ENCODE measurements around the gene ARL15. TPM values are rescaled to one million over a fixed set of nuclear protein-coding genes. Genes with fewer than 3 reads are reported as not detected.

ARL15 gene
- polyA plus RNA-seq, 6 donors from 2014 or later = 16.1 to 27.1 (median 21.2) TPM

DNA sequence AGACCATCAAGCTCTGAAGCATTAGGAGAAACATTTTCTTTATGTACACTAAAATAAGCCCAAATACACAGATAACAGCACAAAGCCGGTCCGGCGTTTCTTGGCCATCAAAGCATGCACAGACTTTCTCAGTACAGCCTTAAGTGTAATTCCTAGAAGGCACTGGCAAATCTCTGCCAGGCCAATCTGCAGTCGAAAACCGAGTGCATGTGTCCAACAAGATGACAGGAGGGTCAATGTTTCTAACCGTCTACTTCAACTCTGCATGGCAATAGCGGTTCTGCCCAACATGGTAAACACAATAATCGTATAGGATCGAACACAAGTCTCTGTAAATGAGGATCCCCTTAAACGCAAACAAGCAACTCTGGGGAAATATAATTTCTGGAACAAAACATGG is 1.1 kb downstream of the ARL15 start:
- H3K27ac Mint-ChIP-seq = peak overlapping the region in 5 of 6 donors; percentile 74 to 94 (median 90)
- H3K4me3 Mint-ChIP-seq = peak overlapping the region; percentile 91 to 99 (median 96)
- peaks cover 21 to 27% (median 22%) of the 10 kb centered on the region in 3 donors for H3K4me1 Mint-ChIP-seq
- no peaks in the 10 kb centered on the region for H3K36me3 Mint-ChIP-seq
- ATAC-seq (ENCODE audit: low read depth in 2 of 2) (no peak), DNase-seq (no peak)
- H3K9me3 Mint-ChIP-seq = peaks cover 0 to 1% (median 0%) of the 10 kb centered on the region in 7 donors
- H3K27me3 Mint-ChIP-seq = peaks cover under 1 to 7% (median 7%) of the 10 kb centered on the region in 3 donors

DNA sequence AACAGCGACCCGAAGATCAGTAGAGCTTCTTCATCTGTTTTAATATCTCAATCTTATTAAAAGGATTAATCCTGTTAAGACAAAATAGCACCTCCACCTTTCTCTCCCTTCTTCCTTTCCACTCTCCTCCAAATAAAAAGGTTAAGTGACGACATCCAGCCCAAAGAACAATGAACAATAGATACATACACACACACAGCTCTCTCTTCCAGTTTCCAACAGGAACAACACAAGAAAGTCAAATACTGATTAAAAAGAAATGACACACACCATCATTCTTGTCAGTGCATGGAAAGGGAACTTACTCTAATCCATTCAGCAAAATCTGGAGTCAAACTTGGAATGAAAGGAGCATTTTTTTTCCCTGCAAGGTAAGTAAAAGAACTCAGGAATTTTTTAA is 2.8 kb downstream of the ARL15 start:
- H3K27me3 Mint-ChIP-seq = no peaks in the 10 kb centered on the region
- no peaks in the 10 kb centered on the region for H3K36me3 Mint-ChIP-seq
- H3K4me1 Mint-ChIP-seq = peaks cover 21 to 40% (median 30%) of the 10 kb centered on the region in 3 donors
- peak overlapping the region in 3 of 6 donors; percentile 46 to 69 (median 49) for H3K27ac Mint-ChIP-seq
- peak overlapping the region in 1 of 8 donors; percentile 1 for H3K4me3 Mint-ChIP-seq
- no peaks in the 10 kb centered on the region for H3K9me3 Mint-ChIP-seq
- DNase-seq (no peak), ATAC-seq (ENCODE audit: low read depth in 2 of 2) (no peak)

DNA sequence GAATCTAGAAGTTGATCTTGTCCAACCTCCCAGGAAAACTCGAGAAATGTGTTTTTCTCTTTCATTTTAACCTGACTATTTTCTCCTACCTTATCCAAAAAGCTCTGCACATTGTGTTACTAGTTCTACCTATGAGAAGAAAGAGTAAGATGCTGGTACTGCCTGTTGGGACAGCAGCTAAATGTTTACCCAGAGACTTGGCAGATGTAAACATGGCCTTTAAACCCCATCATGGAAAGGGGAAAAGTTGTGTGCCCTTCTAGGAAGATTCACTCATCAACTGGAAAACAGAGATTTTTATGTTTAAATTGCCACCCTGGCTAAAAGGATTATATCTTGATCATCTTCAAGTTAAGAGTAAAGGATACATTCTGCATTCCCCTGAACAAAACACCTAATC is 3.5 kb downstream of the ARL15 start:
- peak overlapping the region in 1 of 6 donors; percentile 11 for H3K27ac Mint-ChIP-seq
- no peak for ATAC-seq (ENCODE audit: low read depth in 2 of 2)
- H3K4me3 Mint-ChIP-seq = peak overlapping the region in 1 of 8 donors; percentile 1
- H3K9me3 Mint-ChIP-seq = no peaks in the 10 kb centered on the region
- H3K36me3 Mint-ChIP-seq = no peaks in the 10 kb centered on the region
- DNase-seq = no peak
- H3K27me3 Mint-ChIP-seq = no peaks in the 10 kb centered on the region
- peaks cover 25 to 39% (median 33%) of the 10 kb centered on the region in 3 donors for H3K4me1 Mint-ChIP-seq

DNA sequence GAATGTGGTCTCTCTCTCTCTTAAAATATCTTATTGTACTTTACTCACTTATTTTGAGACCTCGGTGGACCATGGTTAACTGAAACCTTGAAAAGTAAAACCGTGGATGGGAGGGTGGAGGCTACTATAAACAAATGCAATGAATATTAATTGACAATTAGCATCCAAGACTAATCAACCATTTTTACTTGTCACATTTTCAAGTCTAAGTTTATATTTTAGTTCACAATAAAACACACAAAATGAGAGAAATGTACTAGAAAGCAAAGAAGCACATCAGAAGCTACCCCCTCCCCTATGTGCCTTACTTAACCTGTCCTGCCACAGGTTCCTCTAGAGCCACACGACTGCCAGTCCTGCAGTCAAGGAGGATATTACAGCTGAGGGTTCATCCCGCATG is 4.6 kb downstream of the ARL15 start:
- H3K4me1 Mint-ChIP-seq = peaks cover 30 to 41% (median 37%) of the 10 kb centered on the region in 3 donors

DNA sequence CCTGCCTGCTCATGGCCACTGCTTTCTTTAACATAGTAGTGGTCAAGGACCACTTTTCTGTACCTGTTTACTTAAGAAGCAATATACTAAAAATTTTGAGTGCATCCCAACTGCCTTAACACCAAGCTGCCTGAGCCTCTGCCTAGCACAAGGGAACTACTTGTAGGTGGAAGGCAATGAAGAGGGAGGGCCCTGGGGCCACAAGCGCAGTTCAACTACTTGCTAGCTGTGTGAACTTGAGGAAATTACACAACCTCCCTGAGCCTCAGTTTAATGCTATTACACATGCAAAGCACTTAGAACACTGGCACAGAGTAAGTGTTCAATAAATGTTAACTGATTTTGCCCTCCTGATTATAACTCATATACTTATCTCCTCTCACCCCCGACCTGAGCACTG is 6.3 kb downstream of the ARL15 start:
- no peak for DNase-seq
- no peaks in the 10 kb centered on the region for H3K9me3 Mint-ChIP-seq
- H3K27me3 Mint-ChIP-seq = no peaks in the 10 kb centered on the region
- H3K36me3 Mint-ChIP-seq = no peaks in the 10 kb centered on the region
- H3K27ac Mint-ChIP-seq = no peak overlapping the region
- no peak overlapping the region for H3K4me3 Mint-ChIP-seq
- ATAC-seq (ENCODE audit: low read depth in 2 of 2) = no peak
- peaks cover 27 to 38% (median 31%) of the 10 kb centered on the region in 3 donors for H3K4me1 Mint-ChIP-seq

More for the DNA sequence above, 4.6 kb downstream of the ARL15 start:
- ATAC-seq (ENCODE audit: low read depth in 2 of 2) (no peak), DNase-seq (no peak)
- Mint-ChIP-seq H3K27ac (no peak overlapping the region), H3K36me3 (no peaks in the 10 kb centered on the region), H3K9me3 (no peaks in the 10 kb centered on the region), H3K4me3 (no peak overlapping the region), H3K27me3 (no peaks in the 10 kb centered on the region)

DNA sequence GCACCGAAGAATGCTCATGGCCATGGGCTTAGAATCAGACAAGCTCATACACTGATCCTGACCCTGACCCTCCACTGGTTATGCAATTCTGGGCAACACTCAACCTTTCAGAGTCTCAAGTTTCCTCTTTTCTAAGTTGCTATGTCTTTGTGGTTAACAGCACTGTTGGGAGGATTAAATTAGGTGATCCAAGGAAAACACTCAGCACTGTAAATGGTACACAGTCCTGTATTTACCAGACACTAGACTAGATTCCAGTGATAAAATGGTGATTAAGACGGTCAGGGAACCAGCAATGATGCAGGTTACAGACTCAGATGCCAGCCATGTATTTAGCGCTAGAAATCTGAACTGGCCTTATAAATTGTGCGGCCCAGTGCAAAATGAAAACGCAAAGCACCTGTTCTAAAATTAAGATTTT is 8.1 kb downstream of the ARL15 start:
- Mint-ChIP-seq H3K36me3 (no peaks in the 10 kb centered on the region), H3K4me3 (no peak overlapping the region), H3K27ac (peak overlapping the region in 2 of 6 donors; percentile 49 to 70), H3K9me3 (no peaks in the 10 kb centered on the region), H3K4me1 (peaks cover 33 to 50% (median 41%) of the 10 kb centered on the region in 3 donors), H3K27me3 (no peaks in the 10 kb centered on the region)
- DNase-seq (no peak), ATAC-seq (ENCODE audit: low read depth in 2 of 2) (no peak)

DNA sequence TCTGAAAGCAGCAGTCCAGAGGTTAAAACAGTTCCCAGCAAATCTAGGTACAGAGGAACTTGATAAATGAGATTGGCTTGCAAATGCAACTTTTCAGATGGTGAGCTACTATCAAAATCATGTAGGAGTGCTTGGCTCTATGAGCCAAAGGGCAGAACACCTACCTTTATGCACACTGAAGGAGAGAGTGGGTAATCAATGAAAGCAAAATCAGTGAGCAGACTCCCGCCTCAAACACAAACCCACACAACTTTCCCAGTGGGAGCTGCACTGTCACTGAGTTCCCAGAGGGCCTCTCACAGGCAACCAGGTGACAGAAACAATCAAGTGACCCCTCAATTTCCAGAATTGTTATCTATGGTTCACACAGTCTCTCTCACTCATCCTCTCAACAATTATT is 8.5 kb downstream of the ARL15 start:
- Mint-ChIP-seq H3K36me3 (no peaks in the 10 kb centered on the region), H3K27me3 (no peaks in the 10 kb centered on the region), H3K9me3 (no peaks in the 10 kb centered on the region), H3K4me3 (no peak overlapping the region), H3K27ac (peak overlapping the region in 2 of 6 donors; percentile 49 to 70), H3K4me1 (peaks cover 37 to 53% (median 44%) of the 10 kb centered on the region in 3 donors)
- no peak for DNase-seq
- no peak for ATAC-seq (ENCODE audit: low read depth in 2 of 2)

DNA sequence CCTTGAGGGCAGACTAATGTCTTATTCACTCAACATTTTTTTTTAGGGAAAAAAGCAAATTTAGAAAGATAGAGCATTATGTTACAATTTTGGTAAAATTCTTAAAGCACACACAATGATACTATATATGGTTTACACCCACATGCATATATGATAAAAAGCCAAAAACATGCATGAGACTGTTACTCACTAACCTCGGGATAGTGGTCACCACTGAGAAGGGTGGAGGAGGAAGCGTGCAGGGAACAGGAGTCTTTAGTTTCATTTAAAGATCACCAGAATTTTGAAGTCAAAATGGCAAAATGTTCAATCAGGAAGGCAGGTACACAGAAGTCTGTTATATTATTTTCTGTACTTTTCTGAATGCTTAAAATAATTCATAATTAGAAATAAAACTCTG is 9.2 kb downstream of the ARL15 start:
- no peak for ATAC-seq (ENCODE audit: low read depth in 2 of 2)
- H3K4me3 Mint-ChIP-seq = no peak overlapping the region
- peak overlapping the region in 1 of 6 donors; percentile 73 for H3K27ac Mint-ChIP-seq
- H3K27me3 Mint-ChIP-seq = no peaks in the 10 kb centered on the region
- H3K9me3 Mint-ChIP-seq = no peaks in the 10 kb centered on the region
- H3K4me1 Mint-ChIP-seq = peaks cover 43 to 54% (median 49%) of the 10 kb centered on the region in 3 donors
- no peak for DNase-seq
- no peaks in the 10 kb centered on the region for H3K36me3 Mint-ChIP-seq

DNA sequence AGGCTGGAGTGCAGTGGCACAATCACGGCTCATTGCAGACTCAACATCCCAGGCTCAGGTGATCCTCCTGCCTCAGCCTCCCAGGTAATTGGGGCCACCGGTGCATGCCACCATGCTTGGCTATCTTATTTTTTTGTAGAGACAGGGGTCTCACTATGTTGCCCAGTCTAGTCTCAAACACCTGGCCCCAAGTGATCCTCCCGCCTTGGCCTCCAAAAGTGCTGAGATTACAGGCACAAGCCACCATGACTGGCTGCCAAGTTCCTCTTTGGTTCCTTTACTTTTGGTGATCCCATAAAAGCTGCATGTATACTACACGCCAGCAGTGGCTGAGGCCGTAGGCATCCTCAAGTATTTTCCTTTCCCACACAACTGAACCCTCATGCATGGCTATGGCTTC is 11.4 kb downstream of the ARL15 start:
- H3K4me3 Mint-ChIP-seq = peak overlapping the region in 1 of 8 donors; percentile 47
- no peaks in the 10 kb centered on the region for H3K27me3 Mint-ChIP-seq
- no peak for ATAC-seq (ENCODE audit: low read depth in 2 of 2)
- no peak for DNase-seq
- H3K9me3 Mint-ChIP-seq = no peaks in the 10 kb centered on the region
- H3K4me1 Mint-ChIP-seq = peaks cover 59 to 70% (median 64%) of the 10 kb centered on the region in 3 donors
- H3K36me3 Mint-ChIP-seq = no peaks in the 10 kb centered on the region
- peak overlapping the region in 1 of 6 donors; percentile 5 for H3K27ac Mint-ChIP-seq

DNA sequence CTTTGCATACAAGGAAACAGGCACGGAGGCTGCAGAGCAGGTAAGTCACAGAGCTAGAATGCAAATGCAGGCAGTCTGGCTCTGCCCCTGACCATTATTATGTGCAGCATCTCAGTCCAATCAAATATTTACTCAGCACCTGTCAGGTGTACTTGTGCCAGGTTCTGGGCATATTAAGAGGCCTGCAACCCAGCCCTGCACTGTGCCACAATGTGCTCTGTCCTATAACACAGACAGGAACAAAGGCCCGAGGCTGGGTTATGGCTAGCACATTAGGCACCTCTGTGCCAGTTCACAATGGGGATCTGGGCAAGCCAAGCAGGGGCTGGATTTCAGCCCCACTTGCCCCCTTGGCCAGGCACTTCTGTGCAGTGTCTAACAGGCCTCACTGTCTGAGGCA is 14.0 kb downstream of the ARL15 start:
- no peak for ATAC-seq (ENCODE audit: low read depth in 2 of 2)

DNA sequence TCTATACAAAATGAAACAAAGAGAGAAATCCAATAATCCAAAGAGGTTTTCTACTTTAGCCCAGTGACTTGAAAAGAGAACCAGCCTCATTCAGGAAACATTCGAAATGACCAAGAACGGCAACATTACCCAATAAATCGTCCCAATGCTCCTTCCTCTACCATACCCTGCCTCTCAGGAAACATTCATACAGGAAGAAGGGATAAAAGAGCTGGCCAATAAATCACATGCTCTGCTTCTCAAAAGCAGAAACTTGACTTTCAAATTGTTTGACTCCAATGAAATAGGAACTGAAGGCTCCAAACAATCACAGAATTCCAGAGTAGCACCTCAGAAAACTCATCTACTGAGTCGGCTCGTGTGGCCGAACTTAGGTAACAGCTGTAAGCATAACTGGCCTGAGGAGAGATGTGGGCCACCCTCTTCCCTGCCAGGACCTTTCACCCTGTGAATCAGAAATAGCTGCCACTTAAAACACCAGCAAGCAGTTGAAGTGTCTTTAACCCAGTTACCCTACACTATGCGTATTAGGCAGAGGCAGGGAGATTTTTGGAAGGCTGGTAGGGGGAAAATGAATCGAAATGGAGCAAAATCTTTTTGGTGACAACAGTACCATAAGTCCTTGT is 14.6 kb downstream of the ARL15 start:
- Mint-ChIP-seq H3K4me3 (no peak overlapping the region), H3K36me3 (no peaks in the 10 kb centered on the region), H3K9me3 (no peaks in the 10 kb centered on the region), H3K27ac (peak overlapping the region in 2 of 6 donors; percentile 11 to 73), H3K27me3 (no peaks in the 10 kb centered on the region), H3K4me1 (peaks cover 57 to 69% (median 67%) of the 10 kb centered on the region in 3 donors)
- no peak for ATAC-seq (ENCODE audit: low read depth in 2 of 2)
- DNase-seq = no peak

More for the DNA sequence above, 14.0 kb downstream of the ARL15 start:
- DNase-seq = no peak
- no peaks in the 10 kb centered on the region for H3K27me3 Mint-ChIP-seq
- no peak overlapping the region for H3K27ac Mint-ChIP-seq
- no peaks in the 10 kb centered on the region for H3K36me3 Mint-ChIP-seq
- peak overlapping the region in 1 of 8 donors; percentile 21 for H3K4me3 Mint-ChIP-seq
- H3K9me3 Mint-ChIP-seq = no peaks in the 10 kb centered on the region
- H3K4me1 Mint-ChIP-seq = peaks cover 62 to 74% (median 67%) of the 10 kb centered on the region in 3 donors

DNA sequence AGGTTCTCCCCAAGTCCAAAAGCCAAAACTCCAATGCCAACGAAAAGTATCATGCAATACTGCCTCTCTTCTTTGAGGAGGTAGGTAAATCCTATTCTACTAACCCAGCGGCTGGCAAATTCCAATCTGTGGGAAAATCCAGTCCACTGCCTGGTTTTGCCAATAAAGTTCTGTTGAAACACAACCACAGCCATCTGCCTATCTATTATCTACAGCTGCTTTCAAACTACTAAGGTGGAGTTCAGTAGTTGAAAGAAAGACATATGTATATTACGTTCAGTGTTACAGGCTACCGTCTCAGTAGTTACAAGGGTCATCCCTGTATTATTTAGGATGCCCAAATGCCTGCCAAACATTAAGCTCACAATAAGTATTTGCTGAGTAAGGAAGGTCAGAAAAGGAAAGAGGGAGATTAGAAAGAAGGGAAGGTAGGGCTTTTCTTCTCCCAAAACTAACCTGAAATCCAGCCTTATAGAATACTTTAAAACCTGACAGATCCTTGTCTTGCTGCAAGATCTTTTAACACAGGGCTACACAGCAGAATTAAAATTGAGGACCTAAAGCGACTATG is 16.2 kb downstream of the ARL15 start:
- Mint-ChIP-seq H3K36me3 (no peaks in the 10 kb centered on the region), H3K4me3 (no peak overlapping the region), H3K4me1 (peaks cover 48 to 73% (median 70%) of the 10 kb centered on the region in 3 donors), H3K27me3 (no peaks in the 10 kb centered on the region), H3K9me3 (no peaks in the 10 kb centered on the region), H3K27ac (no peak overlapping the region)
- DNase-seq (no peak), ATAC-seq (ENCODE audit: low read depth in 2 of 2) (no peak)

DNA sequence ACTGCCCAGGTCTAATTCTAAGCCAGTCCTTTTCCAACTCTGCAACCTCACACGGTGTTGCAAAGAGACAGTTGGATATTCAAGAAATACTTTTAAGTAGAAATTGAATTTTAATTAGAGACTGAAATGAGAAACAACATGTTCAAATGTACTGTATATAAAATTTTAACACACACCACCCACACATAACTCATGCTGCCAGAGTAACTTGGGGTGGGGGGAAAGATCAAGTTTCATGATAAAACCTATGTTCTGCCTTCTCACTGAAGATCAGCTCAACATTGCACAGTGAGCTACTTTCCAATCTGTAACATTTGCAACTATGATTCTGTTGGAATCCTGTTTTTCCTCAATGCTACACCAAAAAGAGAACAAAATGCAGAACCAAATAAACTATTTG is 17.5 kb downstream of the ARL15 start:
- ATAC-seq (ENCODE audit: low read depth in 2 of 2) (no peak), DNase-seq (no peak)
- Mint-ChIP-seq H3K4me3 (no peak overlapping the region), H3K9me3 (peaks cover 0 to 9% (median 0%) of the 10 kb centered on the region in 7 donors), H3K36me3 (no peaks in the 10 kb centered on the region), H3K27ac (no peak overlapping the region), H3K27me3 (no peaks in the 10 kb centered on the region), H3K4me1 (peaks cover 38 to 64% (median 61%) of the 10 kb centered on the region in 3 donors)

DNA sequence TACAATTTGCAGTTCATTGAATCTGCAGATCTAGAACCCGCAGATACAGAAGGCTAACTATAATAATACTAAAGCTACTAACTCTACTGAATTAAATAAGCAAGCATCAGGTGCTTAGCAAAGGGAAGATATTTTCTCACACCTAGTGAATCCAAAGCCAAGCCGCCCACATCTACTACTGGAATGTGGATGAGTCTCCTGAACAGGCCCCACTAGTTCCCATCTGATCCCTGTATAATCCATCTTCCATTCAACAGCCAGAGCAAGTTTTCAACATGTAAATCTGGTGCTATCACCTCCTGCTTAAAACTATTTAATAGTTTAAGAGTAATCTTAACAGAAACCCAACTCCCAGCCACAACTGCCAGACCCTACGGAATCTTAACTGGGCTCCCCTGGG is 18.9 kb downstream of the ARL15 start:
- H3K4me3 Mint-ChIP-seq = no peak overlapping the region
- no peak for ATAC-seq (ENCODE audit: low read depth in 2 of 2)
- peaks cover 0 to 11% (median 0%) of the 10 kb centered on the region in 7 donors for H3K9me3 Mint-ChIP-seq
- no peaks in the 10 kb centered on the region for H3K27me3 Mint-ChIP-seq
- H3K36me3 Mint-ChIP-seq = peaks cover 0 to 4% of the 10 kb centered on the region in 2 donors
- no peak overlapping the region for H3K27ac Mint-ChIP-seq
- peaks cover 29 to 55% (median 55%) of the 10 kb centered on the region in 3 donors for H3K4me1 Mint-ChIP-seq
- no peak for DNase-seq
